SK-N-MC (cell line): ENCODE data around the gene ANKRD37.

Experiments
- EZH2 ChIP-seq: fragments of 200-600 bp; sonication (generic); IDR thresholded peaks from one replicate; pipeline ENCODE4 v1.6.1; 2017; ENCODE audit warnings: antibody characterized with exemption
- FOXP2 ChIP-seq: optimal IDR thresholded peaks from 2 replicates; pipeline ENCODE3; 2011; ENCODE audit warnings: mild to moderate bottlenecking, moderate library complexity; ENCODE audit not compliant: insufficient read depth; ENCODE audit errors: extremely low read length, control extremely low read depth
- POLR2AphosphoS5 ChIP-seq: IDR thresholded peaks from 2 replicates; pipeline ENCODE4 v1.6.1; 2012; ENCODE audit warnings: mild to moderate bottlenecking, low read depth, low read length, borderline replicate concordance

GRCh38 chr4:185374573-185374972, 22.1 kb upstream of the ANKRD37 start:
- TF ChIP-seq EZH2: no peak
- TF ChIP-seq POLR2AphosphoS5: no peak
- no peak for TF ChIP-seq FOXP2
